GM19452 (cell line): ENCODE results near the gene COL16A1.

Source experiments
- ATAC-seq: cut with Tn5 transposase; IDR thresholded peaks from one replicate; pipeline ENCODE4 v1.9.1; 2021; ENCODE audit not compliant: unreplicated experiment

The COL16A1 gene

DNA sequence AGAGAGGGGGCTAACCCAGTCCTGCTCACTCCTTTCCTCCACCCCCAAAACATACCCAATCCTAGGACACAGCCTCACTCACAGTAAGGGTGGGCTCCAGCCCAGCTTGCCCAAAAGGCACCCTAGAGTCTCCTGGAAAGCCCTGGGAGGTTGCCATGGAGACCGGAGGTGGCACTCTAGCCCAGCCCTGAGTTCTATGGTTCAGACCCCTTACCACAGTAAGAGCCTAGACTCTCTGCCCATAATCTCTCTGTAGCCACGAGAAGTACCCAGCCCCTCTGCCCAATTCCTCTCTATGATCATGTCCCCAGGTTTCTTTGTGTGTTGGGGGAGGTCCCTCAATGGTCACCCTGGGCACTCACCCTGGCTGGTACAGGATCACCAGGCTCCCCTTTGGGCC is 14.4 kb downstream of the COL16A1 start:
- ATAC-seq = no peak

DNA sequence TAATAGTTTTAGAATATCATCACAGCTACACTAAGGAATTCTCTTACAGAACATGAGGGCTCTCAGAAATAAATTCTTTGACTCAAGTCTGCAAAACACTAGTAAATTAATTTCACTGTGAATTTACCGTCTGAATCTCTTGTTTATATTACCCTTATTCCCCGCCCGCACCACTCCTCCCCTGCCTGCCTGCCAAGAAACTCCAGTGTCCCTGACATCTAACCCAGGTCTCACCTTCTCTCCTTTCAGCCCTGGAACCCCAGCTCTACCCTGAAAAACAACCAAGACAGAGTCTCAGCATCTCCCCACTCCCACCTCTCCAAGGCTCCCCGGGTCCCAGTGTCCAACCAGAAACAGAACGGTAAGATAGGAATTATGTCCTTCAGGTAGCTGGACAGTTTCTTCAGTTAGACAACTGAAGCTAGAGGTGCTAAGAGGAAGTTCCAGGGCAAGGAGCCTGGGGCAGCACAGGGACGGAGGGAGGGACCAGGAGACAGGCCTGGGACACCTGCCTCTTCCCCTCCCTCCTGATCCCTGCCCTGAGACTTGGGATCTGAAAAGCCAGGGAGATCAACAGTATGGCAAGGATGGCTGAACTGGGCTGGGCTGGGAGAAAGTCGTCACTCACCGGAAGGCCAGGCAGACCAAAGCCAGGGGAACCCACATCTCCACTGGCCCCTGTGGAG is 15.4 kb downstream of the COL16A1 start:
- no peak for ATAC-seq

DNA sequence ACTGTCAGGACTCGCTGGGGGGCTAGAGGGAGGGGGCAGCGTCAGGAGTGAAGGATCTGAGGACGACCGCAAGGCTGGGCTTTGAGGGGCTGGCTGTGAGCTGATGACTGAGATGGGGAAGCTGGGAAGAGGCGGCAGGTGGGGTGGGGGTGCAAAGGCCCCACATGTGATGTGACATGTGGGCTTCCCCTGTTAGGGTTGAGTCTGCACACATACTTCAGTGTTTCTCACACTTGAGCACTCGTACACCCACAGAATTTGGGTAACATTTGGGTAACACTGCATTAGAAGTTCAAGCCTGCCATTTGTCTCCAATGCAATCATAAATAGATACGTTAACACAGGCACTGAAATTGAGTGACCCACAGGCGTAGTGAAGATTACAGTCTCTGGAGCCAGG is 16.2 kb downstream of the COL16A1 start:
- no peak for ATAC-seq

DNA sequence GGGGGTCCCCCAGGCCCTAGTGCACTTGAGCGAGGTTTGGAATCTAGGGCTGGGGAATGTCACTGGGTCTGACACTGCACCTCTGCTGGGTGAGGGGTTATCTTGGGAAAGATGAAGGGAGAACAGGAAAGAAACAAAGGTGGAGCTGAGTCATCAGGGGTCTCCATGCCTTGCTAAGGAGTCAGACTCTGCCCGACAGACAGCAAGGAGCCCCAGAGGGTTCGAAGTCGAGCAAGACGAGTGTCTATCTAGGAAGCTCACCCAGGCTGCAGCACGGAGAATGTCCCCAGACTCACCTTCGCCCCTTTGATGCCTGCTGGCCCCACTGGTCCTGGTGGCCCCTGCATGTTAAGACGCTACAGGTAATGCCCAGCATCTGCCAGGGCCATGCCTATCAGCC is 18.0 kb downstream of the COL16A1 start:
- ATAC-seq = no peak

DNA sequence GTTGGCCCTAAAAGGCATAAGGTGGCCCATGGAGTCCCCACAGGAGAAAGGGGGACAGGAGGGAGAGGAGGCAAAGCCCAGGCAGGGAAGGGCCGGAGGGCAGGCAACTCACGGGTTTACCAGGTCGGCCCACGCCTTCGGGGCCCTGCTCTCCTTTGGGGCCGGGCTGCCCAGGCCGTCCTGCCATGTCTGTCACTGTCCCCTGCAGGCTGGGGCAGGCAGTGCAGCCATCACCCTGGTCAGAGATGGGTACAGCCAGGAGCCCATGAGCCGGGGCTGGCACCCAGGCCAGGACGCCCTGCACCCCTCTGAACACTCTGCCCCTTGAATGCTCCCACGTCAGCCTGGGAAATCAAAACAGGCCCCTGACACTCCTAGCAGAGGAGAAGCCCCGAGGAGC is 19.8 kb downstream of the COL16A1 start:
- ATAC-seq = no peak

DNA sequence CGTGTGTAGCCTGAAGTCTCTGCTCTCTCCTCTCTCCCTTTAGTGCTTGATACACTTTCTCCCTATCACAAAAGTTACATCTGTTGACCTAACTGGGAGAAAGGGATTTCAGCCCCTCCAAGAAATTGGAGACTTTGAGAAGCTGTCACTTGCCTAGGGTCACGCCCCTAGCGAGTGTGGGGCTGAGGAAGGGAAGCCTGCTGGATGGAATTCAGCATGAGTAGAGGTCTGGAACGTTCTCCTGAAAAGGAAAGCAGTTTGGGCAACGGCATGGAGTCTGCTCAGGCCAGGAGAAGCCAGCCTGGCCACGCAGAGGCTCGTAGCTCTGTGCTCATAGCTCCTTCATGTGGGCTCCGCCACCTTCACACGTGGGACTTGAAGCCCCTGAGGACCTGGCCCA is 22.4 kb downstream of the COL16A1 start:
- ATAC-seq = no peak

DNA sequence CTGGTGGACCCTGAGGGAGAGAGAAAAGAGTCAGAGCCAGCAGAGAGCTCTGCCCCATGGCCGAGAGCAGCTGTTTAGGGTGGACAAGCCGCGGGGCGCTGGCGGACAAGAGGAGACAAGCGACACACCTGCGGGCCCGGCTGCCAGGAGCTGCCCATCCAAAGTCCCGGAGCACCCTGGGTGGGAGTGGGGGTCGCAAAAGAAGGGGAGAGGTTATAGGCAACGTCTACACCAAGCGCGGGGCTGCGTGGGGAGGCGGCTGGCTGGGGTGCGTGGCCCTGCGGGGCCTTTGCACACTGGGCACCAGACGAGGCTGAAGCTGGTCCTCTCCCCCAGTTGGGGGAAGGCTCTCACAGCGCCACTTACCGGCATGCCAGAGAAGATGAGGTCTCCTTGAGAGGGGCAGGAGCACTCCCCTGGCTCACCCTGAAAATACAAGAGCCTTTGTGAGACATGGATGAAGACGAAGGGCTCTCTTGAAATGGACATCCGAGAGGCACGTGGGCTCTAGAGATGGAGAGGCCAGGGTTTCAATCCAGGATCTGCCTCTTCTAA is 24.1 kb downstream of the COL16A1 start:
- no peak for ATAC-seq

DNA sequence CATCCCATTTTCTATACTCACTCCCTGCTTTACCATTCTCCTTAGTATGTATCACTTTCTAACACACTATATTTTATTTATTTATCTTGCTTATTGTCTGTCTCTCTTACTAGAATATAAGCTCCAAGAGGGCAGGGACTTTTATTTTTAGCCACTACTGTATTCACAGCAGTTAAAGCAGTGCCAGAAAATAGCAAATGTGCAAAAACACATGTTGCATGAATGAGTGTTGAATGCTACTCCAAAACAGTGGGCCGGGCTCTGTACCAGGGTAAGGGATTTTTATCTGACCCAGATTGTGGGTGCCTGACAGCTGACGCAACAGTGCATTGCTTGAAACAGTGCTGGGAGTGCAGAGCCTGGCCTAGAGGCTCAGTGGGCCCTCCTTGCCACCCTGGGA is 24.7 kb downstream of the COL16A1 start:
- no peak for ATAC-seq

DNA sequence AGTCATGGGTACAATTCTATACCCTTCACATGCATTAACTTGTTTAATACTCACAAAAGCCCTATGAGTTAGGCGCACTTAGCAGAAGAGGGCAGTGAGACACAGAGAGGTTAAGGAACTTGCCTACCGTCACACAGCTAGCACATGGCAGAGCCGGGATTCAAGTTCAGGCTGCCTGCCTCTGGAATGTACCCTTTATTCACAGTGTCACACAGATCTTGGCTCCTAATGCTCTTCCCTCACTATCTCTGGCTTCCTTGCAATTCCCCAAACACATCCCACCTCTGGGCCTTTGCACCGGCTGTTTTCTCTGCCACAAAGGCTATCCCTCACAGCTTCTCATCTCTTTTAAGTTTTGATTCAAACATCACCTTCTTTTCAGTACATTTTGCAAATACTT is 25.1 kb downstream of the COL16A1 start:
- no peak for ATAC-seq

DNA sequence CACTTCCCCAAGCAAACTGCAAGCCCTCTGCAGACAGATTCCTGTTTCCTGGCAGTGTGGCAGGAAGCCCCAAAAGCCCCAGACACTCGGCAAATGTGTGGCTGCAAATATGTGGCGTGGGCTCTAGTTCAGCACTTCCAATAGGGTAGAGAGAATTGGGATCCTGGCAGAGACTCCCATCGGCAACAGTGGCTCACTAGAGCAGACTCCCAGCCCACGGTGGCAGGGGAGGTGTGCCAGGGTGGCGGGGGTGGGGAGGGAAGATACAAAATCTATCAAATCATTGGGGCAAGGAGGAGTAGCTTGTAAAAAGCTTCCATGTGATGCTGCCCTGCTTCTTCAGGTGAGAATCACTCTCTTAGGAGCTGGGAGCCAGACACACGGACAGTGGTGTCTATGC is 25.9 kb downstream of the COL16A1 start:
- no peak for ATAC-seq

DNA sequence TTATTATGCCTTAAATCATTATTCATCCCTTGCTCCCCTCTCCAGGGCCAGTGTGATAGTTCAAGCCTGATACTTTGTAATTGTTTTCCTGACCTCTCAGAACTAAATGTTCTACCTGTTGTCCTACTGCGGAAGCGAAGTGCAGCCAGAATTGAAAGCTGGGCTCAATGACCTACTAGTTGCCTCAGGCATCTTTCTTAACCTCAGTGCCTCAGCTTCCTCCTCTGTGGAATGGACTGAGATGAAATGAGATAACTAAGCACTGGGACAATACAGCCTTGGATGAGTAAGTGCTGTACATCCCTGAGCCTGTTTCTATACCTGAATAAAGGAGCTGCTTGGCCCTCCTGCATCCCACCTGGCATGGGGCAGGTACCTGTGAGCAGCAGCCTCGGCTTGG is 26.4 kb downstream of the COL16A1 start:
- no peak for ATAC-seq

DNA sequence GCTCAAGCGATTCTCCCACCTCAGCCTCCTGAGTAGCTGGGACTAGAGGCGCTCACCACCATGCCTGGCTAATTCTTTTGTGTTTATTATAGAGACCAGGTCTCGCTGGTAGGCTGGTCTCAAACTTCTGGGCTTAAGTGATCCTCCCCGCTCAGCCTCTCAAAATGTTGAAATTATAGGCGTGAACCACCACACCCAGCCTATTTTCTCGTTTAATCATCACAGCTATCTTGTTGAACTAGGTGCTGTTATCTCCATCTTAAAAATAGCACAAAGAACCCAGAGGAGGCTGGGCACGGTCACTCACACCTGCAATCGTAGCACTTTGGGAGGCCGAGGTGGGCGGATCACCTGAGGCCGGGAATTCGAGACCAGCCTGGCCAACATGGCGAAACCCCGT is 28.1 kb downstream of the COL16A1 start:
- no peak for ATAC-seq

DNA sequence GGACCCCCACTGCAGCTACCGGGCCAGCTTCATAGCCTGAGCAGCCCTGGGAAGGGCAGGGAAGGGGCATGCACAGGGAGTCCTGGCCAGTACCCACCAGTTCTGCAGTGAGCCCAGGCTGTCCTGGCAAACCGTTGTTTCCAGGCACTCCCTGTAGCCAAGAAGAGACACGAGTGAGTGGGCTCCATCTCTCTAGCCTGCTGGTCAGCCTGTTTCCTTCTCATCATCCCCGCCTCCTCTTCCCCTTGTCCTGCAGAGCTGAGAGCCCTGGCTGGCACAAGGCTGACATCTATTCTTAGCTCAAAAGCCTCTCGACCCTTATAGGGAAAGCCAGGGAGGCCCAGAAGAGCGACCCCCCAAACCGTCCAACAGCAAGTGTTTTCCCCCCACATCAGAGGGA is 28.7 kb downstream of the COL16A1 start:
- no peak for ATAC-seq

DNA sequence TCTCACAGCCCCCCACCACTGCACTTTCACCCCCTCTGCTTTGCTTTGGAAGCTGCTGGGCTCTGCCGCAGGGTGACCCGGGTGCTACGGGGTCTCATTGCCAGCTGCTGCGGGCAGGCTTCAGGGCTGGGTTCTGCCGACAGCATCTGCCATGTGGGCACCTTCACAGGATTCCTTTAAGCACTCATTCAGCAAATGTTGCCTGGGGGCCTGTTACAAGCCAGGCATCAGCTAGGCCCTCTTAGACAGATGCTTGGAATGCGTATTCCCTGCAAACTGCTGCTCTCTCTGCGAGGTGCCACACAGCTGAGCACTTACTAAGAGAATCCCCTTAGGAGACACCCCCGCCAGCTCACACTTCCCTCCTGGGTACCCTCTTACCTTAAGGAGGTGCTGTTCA is 29.2 kb downstream of the COL16A1 start:
- ATAC-seq = no peak

DNA sequence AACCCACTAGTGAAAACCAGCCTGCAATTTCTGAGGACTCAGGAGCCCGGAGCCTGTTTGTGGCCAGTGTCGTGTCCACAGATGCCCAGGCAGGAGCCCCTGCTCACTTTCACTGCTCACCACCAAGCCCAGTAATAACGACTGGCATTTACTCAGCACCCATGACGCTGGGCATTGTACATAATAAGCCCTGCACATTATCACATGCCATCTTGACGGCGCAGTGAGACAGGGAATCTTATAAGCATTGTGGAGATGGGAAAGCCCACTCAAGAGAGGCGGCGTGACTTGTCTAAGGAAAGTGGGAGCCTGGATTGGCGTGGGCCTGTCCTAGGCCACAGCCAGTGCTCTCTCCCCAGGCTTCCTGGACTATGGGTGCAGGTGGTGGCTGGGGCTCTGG is 30.4 kb downstream of the COL16A1 start:
- no peak for ATAC-seq

DNA sequence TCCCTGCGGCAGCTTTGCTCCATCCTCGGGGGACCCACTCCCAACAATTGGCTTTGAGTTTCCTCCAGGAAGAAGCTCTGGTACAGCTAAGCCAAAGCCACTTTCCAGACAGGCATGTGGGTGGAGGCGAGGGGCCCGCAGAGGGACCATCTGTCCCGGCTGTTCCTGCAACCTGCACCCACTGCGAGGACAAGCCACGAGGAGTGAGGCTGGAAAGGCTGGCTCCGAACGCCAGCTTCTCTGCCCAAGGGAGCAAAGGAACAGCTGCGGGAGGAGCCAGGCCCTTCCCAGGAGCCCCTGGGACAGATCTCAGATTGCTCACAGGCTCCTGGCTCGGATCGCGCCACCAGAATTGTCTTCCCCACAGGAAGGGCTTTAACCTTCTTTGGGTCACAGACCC is 30.8 kb downstream of the COL16A1 start:
- no peak for ATAC-seq

DNA sequence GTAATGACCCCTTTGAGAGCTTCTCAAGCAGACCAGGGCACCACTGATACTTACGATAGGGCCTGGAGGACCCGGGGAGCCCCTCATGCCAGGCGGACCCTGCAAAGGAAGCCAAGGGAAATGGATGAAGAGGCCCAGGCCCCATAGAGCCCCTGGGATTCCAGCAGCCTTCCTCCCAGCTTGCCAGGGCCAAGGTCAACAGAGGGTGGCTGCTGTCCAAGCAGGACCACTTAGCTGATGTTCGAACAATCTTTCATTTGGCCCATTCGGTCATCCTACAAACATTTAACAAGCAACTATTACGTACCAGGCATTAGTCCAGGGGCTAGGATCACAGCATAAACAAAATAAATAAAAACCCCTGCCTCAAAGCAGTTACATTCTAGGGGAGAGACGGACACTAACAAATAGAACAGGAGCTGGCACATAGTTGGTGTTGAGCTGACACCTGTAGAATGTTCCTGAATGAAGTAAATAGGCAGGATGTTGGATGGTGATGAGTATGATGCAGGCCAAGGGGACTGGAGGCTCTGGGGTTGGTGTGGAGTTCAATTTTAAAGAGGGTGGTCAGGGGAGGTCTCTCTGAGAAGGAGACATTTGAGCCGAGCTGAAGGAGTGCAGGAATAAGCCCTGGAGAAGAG is 32.1 kb downstream of the COL16A1 start:
- ATAC-seq = no peak

DNA sequence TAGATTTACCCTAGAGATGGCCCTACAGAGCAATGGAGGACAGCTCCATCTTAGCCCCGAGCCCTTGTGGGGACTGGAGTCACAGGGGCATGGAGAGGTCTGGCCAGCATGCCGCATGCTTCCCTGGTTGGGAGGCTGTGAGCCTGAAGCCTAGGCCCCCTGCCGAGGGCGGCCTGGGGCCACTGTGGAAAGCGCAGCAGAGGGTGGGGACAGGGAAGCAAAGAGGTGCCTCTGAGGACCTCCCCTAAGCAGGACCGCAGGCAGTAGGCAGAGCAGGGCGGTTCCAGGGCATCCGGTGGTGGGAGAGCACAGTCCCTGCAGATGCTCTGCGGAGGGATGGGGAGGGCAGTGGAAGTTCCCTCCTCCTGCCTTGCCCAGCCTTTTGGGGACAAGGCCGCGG is 32.7 kb downstream of the COL16A1 start:
- no peak for ATAC-seq

DNA sequence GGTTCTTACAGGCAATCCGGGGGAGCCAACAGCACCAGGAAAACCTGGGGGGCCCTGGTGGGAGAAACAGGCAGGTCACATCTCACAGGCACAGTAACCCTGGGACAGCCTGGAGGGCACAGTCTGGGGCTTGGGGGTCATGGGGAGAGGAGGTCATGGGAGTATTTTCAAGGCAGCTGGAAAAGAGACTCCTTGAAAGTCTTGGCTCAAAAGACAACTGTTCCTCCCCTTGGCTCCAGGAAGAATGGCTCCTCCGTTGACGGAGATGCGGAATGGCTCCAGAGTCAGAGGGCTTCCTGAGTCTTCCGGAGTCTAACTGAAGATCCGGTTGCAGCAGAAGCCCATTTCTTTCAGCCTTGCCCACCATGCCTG is 33.2 kb downstream of the COL16A1 start:
- ATAC-seq = no peak

DNA sequence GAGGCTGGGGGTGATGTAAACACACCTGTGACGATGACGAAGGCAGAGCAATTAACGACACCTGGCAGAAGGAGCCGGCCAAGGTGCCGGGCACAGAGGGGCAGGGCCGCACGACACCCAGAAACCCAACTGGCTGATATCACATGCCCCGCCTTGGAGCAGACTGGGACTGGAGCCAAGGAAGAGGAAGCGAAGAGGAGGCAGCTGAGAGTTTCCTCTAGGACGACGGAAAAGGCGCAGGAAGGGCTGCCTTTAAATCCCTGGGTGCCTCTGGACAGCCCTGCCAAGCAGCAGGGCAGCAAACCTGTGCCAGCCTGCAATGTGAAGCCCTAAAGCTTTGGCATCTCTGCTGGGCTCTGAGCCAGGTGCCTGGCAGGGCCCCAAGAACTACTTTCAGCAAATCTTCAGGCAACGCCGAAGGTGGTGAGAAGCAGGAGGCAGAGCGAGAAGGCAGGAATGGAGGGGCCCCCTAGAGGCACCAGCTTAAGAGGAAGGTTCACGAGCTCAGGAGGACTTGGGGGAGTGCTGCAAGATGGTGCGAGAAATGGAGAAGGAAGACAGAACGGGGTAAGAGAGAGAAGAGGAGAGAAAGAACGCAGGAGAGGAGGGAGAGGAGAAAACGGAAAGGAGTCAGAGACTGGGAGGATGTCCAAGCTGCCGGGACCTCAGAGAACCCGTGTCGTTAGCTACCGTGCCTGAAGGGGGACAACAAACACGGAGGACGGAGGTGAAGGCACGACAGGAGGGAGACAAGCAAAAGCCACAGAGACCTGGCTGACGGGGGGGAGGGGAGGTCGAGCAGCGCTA is 33.8 kb downstream of the COL16A1 start:
- ATAC-seq = no peak

DNA sequence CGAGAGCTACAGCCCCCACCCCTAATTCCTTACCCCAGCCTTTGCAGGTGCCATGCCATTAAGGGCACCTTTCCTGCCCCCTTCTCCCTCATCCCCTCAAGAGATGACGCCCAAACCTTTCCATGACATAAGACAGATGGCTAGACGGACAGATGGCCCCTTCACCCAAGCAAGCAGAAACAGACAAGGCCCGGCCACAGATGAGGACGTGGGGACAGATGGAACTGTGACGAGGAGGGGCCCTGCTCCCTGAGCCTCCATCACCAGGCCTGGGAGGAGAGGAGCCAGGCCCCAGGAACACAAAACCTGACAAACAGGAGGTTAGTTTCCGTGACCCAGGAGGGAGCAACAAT is 34.4 kb downstream of the COL16A1 start:
- ATAC-seq = no peak

DNA sequence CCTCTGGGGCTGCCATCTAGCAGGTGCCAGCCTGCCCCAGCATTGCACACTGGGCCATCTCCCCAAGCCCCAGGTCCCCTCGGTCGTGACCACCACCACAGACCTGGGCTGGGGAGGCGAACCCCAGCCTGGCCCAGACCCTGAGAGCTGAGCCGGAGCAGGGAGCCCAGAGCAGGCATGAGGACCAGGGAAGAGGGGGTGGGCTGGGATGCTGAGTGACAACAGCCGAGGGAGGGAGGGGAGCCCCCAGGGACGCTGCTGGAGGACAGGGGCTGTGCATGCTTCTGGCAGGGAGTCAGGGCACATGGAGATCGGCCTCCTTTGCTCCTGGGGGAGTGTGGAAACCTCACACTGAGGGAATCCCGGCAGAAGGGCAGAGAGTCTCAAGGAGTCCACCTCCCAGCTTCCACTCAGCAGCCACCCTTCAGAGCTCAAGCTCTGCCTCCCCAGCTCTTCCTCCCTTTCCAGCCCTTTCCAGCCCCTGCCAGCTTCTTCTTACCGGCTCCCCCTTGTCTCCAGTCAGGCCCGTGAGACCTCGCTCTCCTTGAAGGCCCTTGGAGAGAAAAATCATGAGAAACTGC is 35.4 kb downstream of the COL16A1 start:
- no peak for ATAC-seq
